Astrocyte (in vitro differentiated cells and primary cell): ENCODE data around the gene USPL1. TPM values are rescaled to one million over a fixed set of nuclear protein-coding genes. Genes with fewer than 3 reads are reported as not detected.

Experiments
- DNase-seq: peaks from one replicate; pipeline ENCODE4 v3.0.0-alpha.2; 2010; ENCODE audit warnings: low read depth
- FAIRE-seq: peaks from 2 replicates; lab custom pipeline; 2011; peaks lifted over from hg19 to GRCh38; lab: Jason Lieb, UNC
- H2AFZ ChIP-seq: 2 replicates; pipeline ENCODE4 v1.6.0; 2012; ENCODE audit warnings: low read depth, low read length, inconsistent platforms
- H3K27ac ChIP-seq: 2 replicates; pipeline ENCODE4 v1.5.1; 2011; ENCODE audit warnings: low read depth, low read length, inconsistent platforms
- H3K27me3 ChIP-seq: 2 replicates; pipeline ENCODE4 v1.6.0; 2011; ENCODE audit warnings: low read length, inconsistent platforms; ENCODE audit not compliant: insufficient read depth
- H3K36me3 ChIP-seq: 2 replicates; pipeline ENCODE4 v1.5.1; 2011; ENCODE audit warnings: low read length, inconsistent platforms; ENCODE audit not compliant: insufficient read depth
- H3K4me1 ChIP-seq: 2 replicates; pipeline ENCODE4 v1.5.1; 2011; ENCODE audit warnings: low read length, inconsistent platforms; ENCODE audit not compliant: insufficient read depth
- H3K4me2 ChIP-seq: 2 replicates; pipeline ENCODE4 v1.6.0; 2012; ENCODE audit warnings: low read length, inconsistent platforms
- H3K4me3 ChIP-seq: 2 replicates; pipeline ENCODE4 v1.5.1; 2011; ENCODE audit warnings: low read depth, mild to moderate bottlenecking, low read length, inconsistent platforms; ENCODE audit not compliant: insufficient read depth
- H3K79me2 ChIP-seq: 2 replicates; pipeline ENCODE4 v1.6.0; 2012; ENCODE audit warnings: mild to moderate bottlenecking, low read length, inconsistent platforms; ENCODE audit not compliant: insufficient read depth
- H3K9ac ChIP-seq: 2 replicates; pipeline ENCODE4 v1.6.0; 2012; ENCODE audit warnings: mild to moderate bottlenecking, low read length, inconsistent platforms
- H3K9me3 ChIP-seq: 2 replicates; pipeline ENCODE4 v1.5.1; 2012; ENCODE audit warnings: low read depth, mild to moderate bottlenecking, low read length, inconsistent platforms; ENCODE audit not compliant: insufficient read depth
- H4K20me1 ChIP-seq: 2 replicates; pipeline ENCODE4 v1.6.0; 2012; ENCODE audit warnings: low read length, inconsistent platforms; ENCODE audit not compliant: insufficient read depth
- H3K27ac Mint-ChIP-seq: one replicate; pipeline ENCODE4 v1.8.0; 2021; ENCODE audit warnings: mild to moderate bottlenecking, mixed read lengths; ENCODE audit not compliant: unreplicated experiment
- H3K27me3 Mint-ChIP-seq: one replicate; pipeline ENCODE4 v1.8.0; 2021; ENCODE audit warnings: low read depth, mixed read lengths; ENCODE audit not compliant: unreplicated experiment
- H3K36me3 Mint-ChIP-seq: one replicate; pipeline ENCODE4 v1.8.0; 2021; ENCODE audit warnings: low read depth, mixed read lengths; ENCODE audit not compliant: unreplicated experiment
- H3K4me1 Mint-ChIP-seq: one replicate; pipeline ENCODE4 v1.8.0; 2021; ENCODE audit warnings: low read depth, mixed read lengths; ENCODE audit not compliant: unreplicated experiment
- H3K4me3 Mint-ChIP-seq: one replicate; pipeline ENCODE4 v1.8.0; 2021; ENCODE audit warnings: mild to moderate bottlenecking, moderate library complexity, mixed read lengths; ENCODE audit not compliant: unreplicated experiment
- H3K9me3 Mint-ChIP-seq: one replicate; pipeline ENCODE4 v1.8.0; 2021; ENCODE audit warnings: mild to moderate bottlenecking, mixed read lengths; ENCODE audit not compliant: unreplicated experiment
- CTCF ChIP-seq: IDR thresholded peaks from 2 replicates; pipeline ENCODE4 v1.5.1; 2011; ENCODE audit warnings: low read depth, mild to moderate bottlenecking, inconsistent platforms, low read length, moderate library complexity; ENCODE audit not compliant: insufficient read depth
- EZH2 ChIP-seq: IDR thresholded peaks from 2 replicates; pipeline ENCODE4 v1.6.1; 2012; ENCODE audit warnings: mild to moderate bottlenecking, low read length, inconsistent platforms; ENCODE audit not compliant: insufficient read depth
- total RNA-seq: library from RNA; stranded (reverse); gene quantifications from 2 replicates; pipeline ENCODE4 v1.2.1, GENCODE V29; 2021

USPL1 gene
- total RNA-seq, 1 donor from 2014 or later = 29.6 TPM

DNA sequence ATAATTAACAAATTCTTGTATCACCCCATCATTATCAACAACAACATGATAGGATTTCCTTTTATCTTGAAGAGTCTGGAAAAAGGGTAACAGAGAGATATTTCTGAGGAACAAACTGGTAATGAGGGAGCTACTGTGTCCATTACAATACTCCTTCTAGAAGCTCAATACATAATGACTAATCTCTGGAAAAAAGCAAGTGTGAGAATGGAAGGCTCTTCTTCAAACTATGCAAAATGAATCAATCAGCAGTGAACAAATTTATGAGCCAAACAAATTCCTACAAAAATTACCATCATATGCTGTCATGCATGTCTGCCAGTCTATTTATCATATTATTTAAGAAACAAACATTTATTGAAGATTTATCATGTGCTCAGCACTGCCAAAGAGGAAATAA is 30.0 kb upstream of the USPL1 start:
- Histone ChIP-seq H3K27ac (no peak overlapping the region), H3K4me2 (no peak overlapping the region), H3K9me3 (no peaks in the 10 kb centered on the region), H3K36me3 (no peaks in the 10 kb centered on the region), H3K79me2 (no peaks in the 10 kb centered on the region), H3K4me1 (peaks cover 15% of the 10 kb centered on the region), H3K4me3 (no peak overlapping the region), H3K27me3 (no peaks in the 10 kb centered on the region), H4K20me1 (no peaks in the 10 kb centered on the region), H2AFZ (no peak overlapping the region), H3K9ac (no peak overlapping the region)
- H3K9me3 Mint-ChIP-seq = no peaks in the 10 kb centered on the region
- H3K36me3 Mint-ChIP-seq = peaks cover 2% of the 10 kb centered on the region
- FAIRE-seq (no peak), DNase-seq (no peak)
- no peak overlapping the region for H3K27ac Mint-ChIP-seq
- H3K4me1 Mint-ChIP-seq = peaks cover 7% of the 10 kb centered on the region
- no peak for TF ChIP-seq CTCF
- TF ChIP-seq EZH2 = no peak
- H3K27me3 Mint-ChIP-seq = no peaks in the 10 kb centered on the region
- H3K4me3 Mint-ChIP-seq = no peak overlapping the region

GRCh38 chr13:30593001-30593400 is 24.7 kb upstream of the USPL1 start:
- H3K36me3 Mint-ChIP-seq = peaks cover 2% of the 10 kb centered on the region
- Histone ChIP-seq H3K4me2 (no peak overlapping the region), H3K36me3 (no peaks in the 10 kb centered on the region), H3K4me1 (no peaks in the 10 kb centered on the region), H3K9ac (no peak overlapping the region), H3K27ac (no peak overlapping the region), H3K79me2 (no peaks in the 10 kb centered on the region), H2AFZ (no peak overlapping the region), H4K20me1 (no peaks in the 10 kb centered on the region), H3K27me3 (no peaks in the 10 kb centered on the region), H3K9me3 (no peaks in the 10 kb centered on the region), H3K4me3 (no peak overlapping the region)
- H3K9me3 Mint-ChIP-seq = no peaks in the 10 kb centered on the region
- H3K27ac Mint-ChIP-seq = no peak overlapping the region
- DNase-seq (no peak), FAIRE-seq (no peak)
- H3K27me3 Mint-ChIP-seq = no peaks in the 10 kb centered on the region
- no peak overlapping the region for H3K4me3 Mint-ChIP-seq
- H3K4me1 Mint-ChIP-seq = peaks cover 6% of the 10 kb centered on the region
- TF ChIP-seq CTCF (no peak), EZH2 (no peak)

GRCh38 chr13:30600496-30600895 is 17.2 kb upstream of the USPL1 start:
- Mint-ChIP-seq H3K27me3 (no peaks in the 10 kb centered on the region), H3K9me3 (no peaks in the 10 kb centered on the region), H3K27ac (no peak overlapping the region), H3K36me3 (no peaks in the 10 kb centered on the region), H3K4me1 (peaks cover 7% of the 10 kb centered on the region), H3K4me3 (no peak overlapping the region)
- Histone ChIP-seq H3K4me2 (no peak overlapping the region), H3K4me3 (no peak overlapping the region), H3K79me2 (no peaks in the 10 kb centered on the region), H3K9me3 (no peaks in the 10 kb centered on the region), H4K20me1 (no peaks in the 10 kb centered on the region), H3K27ac (no peak overlapping the region), H3K4me1 (no peaks in the 10 kb centered on the region), H3K9ac (no peak overlapping the region), H3K36me3 (no peaks in the 10 kb centered on the region), H3K27me3 (no peaks in the 10 kb centered on the region), H2AFZ (no peak overlapping the region)
- no peak for FAIRE-seq
- DNase-seq = no peak
- TF ChIP-seq CTCF (no peak), EZH2 (no peak)
